ENCODE data around the gene PARP12. TPM values are rescaled to one million over a fixed set of nuclear protein-coding genes. Genes with fewer than 3 reads are reported as not detected.

PARP12 gene
- total and polyA plus RNA-seq, 9 of the 15 experiments (the other 6 are each of a cell fraction or from before 2014, with no cell fraction given): 4.6 to 40.4 (median 23.5) TPM

DNA sequence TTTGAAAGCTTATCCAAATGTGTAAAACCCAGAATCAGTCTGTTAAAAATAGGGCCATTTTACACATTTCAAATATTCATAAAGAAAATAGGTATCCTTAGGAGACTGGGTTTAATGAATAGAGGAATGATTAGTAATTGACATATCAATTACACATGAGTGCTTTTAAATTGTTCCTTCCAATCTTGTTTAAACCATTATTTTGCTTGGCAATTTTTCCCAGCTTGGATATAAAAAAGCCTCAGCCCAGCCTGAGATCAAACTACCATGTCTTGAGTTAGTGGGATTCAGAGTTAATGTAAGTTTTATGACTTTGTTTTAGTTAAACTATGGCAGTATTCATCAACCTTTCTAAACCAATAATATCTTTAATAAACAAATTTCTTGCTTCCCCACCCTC is 28.3 kb downstream of the PARP12 start (continued):
- no peak for TF ChIP-seq NCOA1 (IDR thresholded peaks at IDR 0.05; ENCODE audit: low read depth)
- TF ChIP-seq ETS2 (tag; IDR thresholded peaks at IDR 0.05; ENCODE audit: borderline replicate concordance, poor library complexity, severe bottlenecking): no peak
- no peak for TF ChIP-seq ZNF143 (CRISPR knock-in tag; IDR thresholded peaks at IDR 0.05)

DNA sequence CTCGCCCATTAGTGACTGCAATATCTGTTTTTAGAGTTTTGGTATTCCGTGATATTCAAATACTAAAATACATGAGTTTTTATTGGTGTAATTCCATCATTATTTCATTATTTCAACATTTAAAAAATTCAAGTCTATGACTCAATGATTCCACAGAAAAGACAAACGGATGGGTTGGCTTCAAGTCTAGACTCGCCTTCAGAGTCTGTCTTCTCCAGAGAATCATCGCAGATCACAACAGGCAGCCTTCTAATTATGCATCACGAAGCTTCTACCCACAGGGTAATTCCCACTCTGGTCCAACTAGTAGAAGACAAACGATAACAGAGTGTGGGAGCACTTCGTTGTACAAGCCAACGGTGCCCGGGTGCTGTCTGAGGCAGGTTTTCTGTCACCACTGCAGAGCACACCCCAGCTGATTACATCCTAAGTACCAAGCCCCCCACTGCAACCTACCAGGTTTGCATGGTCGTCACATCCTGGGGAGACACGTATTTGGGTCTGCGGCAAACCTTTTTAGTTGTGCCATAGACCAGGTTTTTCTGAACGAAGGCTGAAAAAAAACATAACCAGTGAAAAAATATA is 28.9 kb downstream of the PARP12 start:
- FAIRE-seq: no peak
- H3K79me2 ChIP-seq (ENCODE audit: control insufficient read depth, insufficient read depth, low read length): no peaks in the 10 kb centered on the region
- POLR2A ChIA-PET: no interaction called here
- no peak for ATAC-seq
- H3K27ac ChIP-seq (ENCODE audit: extremely low read depth, low read depth, low read length): no peak overlapping the region
- 83% methylated on average over 14 of the region's 14 CpGs for WGBS (ENCODE audit: insufficient coverage, low coverage, missing lambda C conversion rate)
- no peaks in the 10 kb centered on the region for H3K9me3 ChIP-seq (replicated peaks; ENCODE audit: control insufficient read depth, insufficient read depth, low read depth, low read length)
- H3K4me3 ChIP-seq: no peak overlapping the region
- no peaks in the 10 kb centered on the region for H3K27me3 ChIP-seq (ENCODE audit: control insufficient read depth in 2 of 2, insufficient read depth in 2 of 2, low read length in 2 of 2)
- BruUV-seq (replicated peaks): no TSS peak
- H2AFZ ChIP-seq (ENCODE audit: low read depth, low read length): no peak overlapping the region
- CTCF ChIA-PET (ENCODE audit: low intra/inter-chr PET ratio): no interaction called here
- peaks cover 25% of the 10 kb centered on the region; the same call in 2 of the 3 replicates for H3K36me3 ChIP-seq (ENCODE audit: control insufficient read depth, insufficient read depth, low read length)
- H3K9me1 ChIP-seq (ENCODE audit: control insufficient read depth, insufficient read depth, low read length): no peaks in the 10 kb centered on the region
- H3K4me1 ChIP-seq (replicated peaks in 1 of 2; ENCODE audit: control insufficient read depth in 2 of 2, insufficient read depth in 2 of 2, low read length in 2 of 2): no peaks in the 10 kb centered on the region
- no peak overlapping the region for H3K9ac ChIP-seq (ENCODE audit: insufficient read depth in 1 of 2, low read depth in 2 of 2, low read length in 2 of 2)
- in situ Hi-C loops (cut with MboI): no loop called here
- H4K20me1 ChIP-seq (replicated peaks; ENCODE audit: control insufficient read depth, insufficient read depth, low read length): no peaks in the 10 kb centered on the region
- no peak overlapping the region for H3K4me2 ChIP-seq (ENCODE audit: insufficient read depth, low read length)
- intact Hi-C loops (cut with micrococcal nuclease): no loop called here
- peak; percentile 59; the same call in 1 of the 2 replicates for TF ChIP-seq FOXK1 (CRISPR knock-in tag; IDR thresholded peaks at IDR 0.05; ENCODE audit: borderline replicate concordance)
- no peak for TF ChIP-seq CXXC5 (CRISPR knock-in tag; IDR thresholded peaks at IDR 0.05)
- no peak for DNase-seq (ENCODE audit: extremely low read depth in 1 of 4, low spot score in 3 of 4)

All from K562 (cell line).